Adipocyte (in vitro differentiated cells): ENCODE results near the gene HAO1.

Experiments used
- DNase-seq: peaks from one replicate; pipeline ENCODE4 v3.0.0-alpha.2; 2015; ENCODE audit warnings: low read depth
- H3K27me3 ChIP-seq: replicated peaks from 2 replicates; pipeline ENCODE4 v1.7.0; 2013; ENCODE audit warnings: mild to moderate bottlenecking, low read length, moderate library complexity; ENCODE audit not compliant: control insufficient read depth, insufficient read depth
- H3K36me3 ChIP-seq: 2 replicates; pipeline ENCODE4 v1.7.0; 2013; ENCODE audit warnings: low read length, mild to moderate bottlenecking, moderate library complexity; ENCODE audit not compliant: control insufficient read depth, insufficient read depth, severe bottlenecking
- H3K4me1 ChIP-seq: 2 replicates; pipeline ENCODE4 v1.7.0; 2013; ENCODE audit warnings: mild to moderate bottlenecking, low read length, moderate library complexity; ENCODE audit not compliant: control insufficient read depth, insufficient read depth
- H3K4me3 ChIP-seq: 2 replicates; pipeline ENCODE4 v1.7.0; 2013; ENCODE audit warnings: mild to moderate bottlenecking, low read length, moderate library complexity
- H3K9ac ChIP-seq: 2 replicates; pipeline ENCODE4 v1.7.0; 2013; ENCODE audit warnings: mild to moderate bottlenecking, low read length, moderate library complexity
- H3K9me3 ChIP-seq: 2 replicates; pipeline ENCODE4 v1.7.0; 2013; ENCODE audit warnings: mild to moderate bottlenecking, low read length, moderate library complexity; ENCODE audit not compliant: control insufficient read depth

Gene HAO1

DNA sequence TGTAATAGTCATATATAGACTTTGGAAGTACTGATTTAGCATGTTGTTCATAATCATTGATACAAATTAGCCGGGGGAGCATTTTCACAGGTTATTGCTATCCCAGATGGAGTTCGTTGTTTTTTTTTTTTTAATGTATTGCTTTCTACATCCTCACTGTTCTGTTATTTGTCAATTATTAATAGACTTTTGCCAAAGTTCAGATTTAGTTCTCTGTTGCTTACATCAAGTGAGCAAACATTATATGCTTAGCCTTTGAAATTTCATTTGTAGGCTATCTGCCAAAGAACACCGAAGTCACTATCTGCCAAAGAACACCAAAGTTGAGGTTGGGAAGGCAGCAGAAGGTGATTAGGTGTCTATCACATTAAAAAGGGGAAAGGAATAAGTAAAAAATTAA is at the start of gene HAO1:
Gene HAO1 (minus strand): TSS at position 118 of the 400 bp plus-strand sequence. CDS start 36 bp downstream, at position 82.
- no peak for DNase-seq
- Histone ChIP-seq H3K9ac (no peak within 1 kb of the TSS), H3K4me1 (peaks cover 14% of the 10 kb centered on the region), H3K27me3 (no peaks in the 10 kb centered on the region), H3K9me3 (peaks cover 6% of the 10 kb centered on the region), H3K4me3 (no peak within 1 kb of the TSS), H3K36me3 (no peaks in the 10 kb centered on the region)

DNA sequence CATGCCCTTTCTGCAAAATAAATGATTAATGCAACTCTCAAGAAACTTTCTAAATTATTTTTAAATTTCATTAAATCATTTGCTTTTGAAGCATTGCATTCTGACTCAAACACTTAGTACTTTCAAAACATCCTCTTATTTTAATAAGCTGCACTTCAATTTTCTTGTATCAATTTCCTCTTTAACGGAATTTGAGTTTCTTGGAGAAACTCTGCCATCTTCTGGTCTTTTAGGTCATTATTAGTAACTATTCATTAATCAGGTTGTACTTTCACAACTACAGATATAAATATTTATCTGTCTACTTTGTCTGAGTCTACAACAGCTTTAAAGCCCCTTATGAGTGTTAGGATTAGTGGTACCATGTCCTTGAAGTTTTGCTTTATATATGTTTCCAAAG is 49.1 kb upstream of the HAO1 start:
- H3K9me3 ChIP-seq, result peaks cover 11% of the 10 kb centered on the region
- H3K4me1 ChIP-seq, result no peaks in the 10 kb centered on the region
- no peak overlapping the region for H3K9ac ChIP-seq
- no peak overlapping the region for H3K4me3 ChIP-seq
- no peak for DNase-seq
- H3K36me3 ChIP-seq, result peaks cover 27% of the 10 kb centered on the region
- H3K27me3 ChIP-seq, result no peaks in the 10 kb centered on the region

DNA sequence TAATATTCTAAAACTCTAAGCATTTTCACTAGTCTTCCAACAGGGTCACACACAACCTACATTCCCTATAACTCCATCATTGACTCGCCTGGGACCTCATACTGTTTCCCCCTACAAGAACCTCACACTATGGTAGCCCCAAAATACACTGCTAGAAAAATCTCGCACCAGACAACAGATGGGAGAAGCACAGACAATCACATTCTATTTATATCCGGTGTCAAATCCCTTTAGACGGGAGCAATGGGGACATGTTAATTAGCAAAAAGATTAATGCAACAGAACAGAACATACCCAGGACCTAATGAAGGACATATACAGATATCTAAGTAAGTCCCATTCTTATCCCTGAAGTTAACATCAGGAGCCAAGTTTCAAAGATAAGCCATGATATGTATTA is 45.7 kb upstream of the HAO1 start:
- Histone ChIP-seq H3K27me3 (no peaks in the 10 kb centered on the region), H3K36me3 (peaks cover 27% of the 10 kb centered on the region), H3K4me1 (peaks cover under 1% of the 10 kb centered on the region), H3K9me3 (no peaks in the 10 kb centered on the region), H3K9ac (no peak overlapping the region), H3K4me3 (no peak overlapping the region)
- no peak for DNase-seq

DNA sequence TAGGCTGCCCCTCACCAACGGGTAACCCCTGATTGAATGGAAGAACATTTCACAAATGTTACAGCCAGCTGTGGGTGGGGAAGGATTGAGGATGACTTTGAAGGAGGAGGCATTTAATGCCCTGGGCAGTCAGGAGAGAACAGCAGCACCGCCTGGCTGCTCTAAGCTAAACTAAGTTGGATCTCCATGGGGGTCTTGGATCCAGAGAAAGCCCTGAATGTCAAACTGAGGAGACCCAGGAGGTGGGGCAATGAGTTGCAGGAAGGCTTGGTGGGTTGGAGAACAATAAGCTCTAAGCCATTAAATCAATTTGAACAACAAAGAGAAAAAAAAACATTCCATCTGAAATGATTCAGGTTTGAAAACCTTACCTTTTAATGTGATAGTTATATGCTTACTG is 43.9 kb upstream of the HAO1 start:
- no peak for DNase-seq
- no peak overlapping the region for H3K9ac ChIP-seq
- no peak overlapping the region for H3K4me3 ChIP-seq
- H3K4me1 ChIP-seq, result peaks cover 6% of the 10 kb centered on the region
- H3K36me3 ChIP-seq, result peaks cover 27% of the 10 kb centered on the region
- no peaks in the 10 kb centered on the region for H3K9me3 ChIP-seq
- no peaks in the 10 kb centered on the region for H3K27me3 ChIP-seq

DNA sequence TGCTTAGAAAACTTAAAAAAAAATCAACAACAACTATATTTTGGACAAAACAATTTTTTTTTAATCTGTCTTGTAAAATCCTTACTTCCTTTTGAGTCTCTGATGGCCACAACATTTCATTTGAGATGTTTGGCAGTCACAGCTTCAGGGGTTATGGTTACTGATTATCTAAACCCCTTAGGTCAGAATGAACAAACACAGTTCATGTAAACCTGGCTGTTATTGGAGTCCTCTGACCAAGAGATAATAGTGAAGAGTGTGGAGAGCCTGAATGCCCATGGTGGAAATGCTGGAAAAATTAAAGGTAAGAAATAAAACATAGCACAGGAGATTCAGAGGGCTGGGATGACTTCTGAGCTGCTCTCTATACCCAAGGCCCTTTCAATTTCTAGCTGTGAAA is 41.1 kb upstream of the HAO1 start:
- H3K9ac ChIP-seq, result no peak overlapping the region
- no peak overlapping the region for H3K4me3 ChIP-seq
- DNase-seq, result no peak
- peaks cover 13% of the 10 kb centered on the region for H3K4me1 ChIP-seq
- peaks cover 27% of the 10 kb centered on the region for H3K36me3 ChIP-seq
- H3K27me3 ChIP-seq, result no peaks in the 10 kb centered on the region
- H3K9me3 ChIP-seq, result no peaks in the 10 kb centered on the region

DNA sequence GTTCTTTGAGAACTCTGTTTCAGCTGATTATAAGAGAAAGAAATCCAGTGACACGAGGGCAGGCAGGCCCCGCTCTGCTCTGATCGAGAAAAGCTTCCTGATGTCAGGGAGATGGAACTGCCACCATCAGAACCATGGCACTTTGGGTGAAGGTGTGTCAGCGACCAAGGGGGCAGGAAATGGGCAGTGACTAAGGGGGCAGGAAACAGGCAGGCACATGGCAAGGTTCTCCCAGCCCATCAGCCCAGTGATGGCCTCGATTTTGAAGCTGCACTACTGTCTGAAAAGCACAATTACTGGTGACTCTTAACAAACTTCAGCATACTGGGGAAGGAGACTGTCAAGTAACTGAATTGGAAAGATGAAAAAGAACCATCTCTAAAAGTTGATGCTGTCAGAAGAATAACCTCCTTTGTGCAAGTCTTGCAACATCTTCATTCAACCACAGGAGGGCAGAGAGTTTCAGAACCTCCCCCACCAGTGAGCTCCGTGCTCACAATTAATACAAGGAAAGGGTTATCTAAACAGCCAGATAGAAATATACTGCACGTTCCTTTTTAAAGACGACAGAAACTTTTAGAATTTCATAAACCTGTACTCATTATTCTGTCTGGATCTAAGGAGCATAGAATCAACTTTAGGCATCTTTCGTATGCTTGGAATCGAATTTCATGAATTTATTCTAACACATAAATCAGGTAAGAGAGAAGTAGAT is 40.2 kb upstream of the HAO1 start:
- DNase-seq, result peak; percentile 72
- Histone ChIP-seq H3K9ac (no peak overlapping the region), H3K27me3 (no peaks in the 10 kb centered on the region), H3K36me3 (peaks cover 22% of the 10 kb centered on the region), H3K4me3 (no peak overlapping the region), H3K4me1 (peaks cover 20% of the 10 kb centered on the region), H3K9me3 (no peaks in the 10 kb centered on the region)

DNA sequence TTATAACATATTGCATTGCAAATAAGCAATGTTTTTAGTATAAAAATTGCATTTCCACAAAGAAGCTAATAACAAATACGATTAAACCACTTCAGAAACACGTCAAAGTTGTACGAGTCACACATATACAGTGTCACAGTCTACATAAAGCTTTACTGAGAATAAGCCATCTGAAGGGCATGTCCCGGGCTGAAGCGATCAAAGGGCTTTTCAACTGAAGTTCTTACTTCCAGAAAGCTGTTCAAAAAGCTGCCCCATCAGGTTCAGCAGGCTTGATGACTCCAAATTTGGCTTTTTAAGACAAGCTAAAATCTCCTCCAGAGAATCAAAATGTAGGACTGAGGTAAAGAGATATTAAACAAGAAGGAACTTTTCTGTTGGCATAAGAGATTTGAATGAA is 37.5 kb upstream of the HAO1 start:
- no peaks in the 10 kb centered on the region for H3K9me3 ChIP-seq
- no peak overlapping the region for H3K4me3 ChIP-seq
- peaks cover 38% of the 10 kb centered on the region for H3K4me1 ChIP-seq
- peaks cover 13% of the 10 kb centered on the region for H3K36me3 ChIP-seq
- no peak overlapping the region for H3K9ac ChIP-seq
- no peak for DNase-seq
- H3K27me3 ChIP-seq, result no peaks in the 10 kb centered on the region

DNA sequence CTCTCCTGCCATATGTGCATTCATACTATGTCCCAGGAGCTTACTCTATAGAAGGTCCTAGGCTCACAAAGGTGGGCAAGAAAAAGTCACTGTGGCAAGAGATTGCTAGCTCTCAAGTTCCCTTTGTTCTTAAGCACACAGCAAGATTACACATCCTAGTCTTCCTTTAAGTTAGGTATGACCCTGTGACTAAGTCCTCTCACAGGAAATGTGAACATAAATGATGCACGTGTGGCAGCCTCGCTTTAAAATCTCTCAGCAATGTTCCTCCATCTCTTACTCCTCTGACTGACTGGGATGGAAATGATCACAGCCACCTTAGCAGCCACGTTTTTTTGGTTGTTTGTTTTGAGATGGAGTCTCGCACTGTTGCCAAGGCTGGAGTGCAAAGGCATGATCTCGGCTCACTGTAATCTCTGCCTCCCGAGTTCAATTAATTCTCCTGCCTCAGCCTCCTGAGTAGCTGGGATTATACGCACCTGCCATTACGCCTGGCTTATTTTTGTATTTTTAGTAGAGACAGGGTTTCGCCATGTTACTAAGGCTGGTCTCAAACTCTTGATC is 35.7 kb upstream of the HAO1 start:
- Histone ChIP-seq H3K36me3 (no peaks in the 10 kb centered on the region), H3K4me3 (no peak overlapping the region), H3K9me3 (no peaks in the 10 kb centered on the region), H3K4me1 (peaks cover 49% of the 10 kb centered on the region), H3K9ac (no peak overlapping the region), H3K27me3 (no peaks in the 10 kb centered on the region)
- DNase-seq, result no peak

DNA sequence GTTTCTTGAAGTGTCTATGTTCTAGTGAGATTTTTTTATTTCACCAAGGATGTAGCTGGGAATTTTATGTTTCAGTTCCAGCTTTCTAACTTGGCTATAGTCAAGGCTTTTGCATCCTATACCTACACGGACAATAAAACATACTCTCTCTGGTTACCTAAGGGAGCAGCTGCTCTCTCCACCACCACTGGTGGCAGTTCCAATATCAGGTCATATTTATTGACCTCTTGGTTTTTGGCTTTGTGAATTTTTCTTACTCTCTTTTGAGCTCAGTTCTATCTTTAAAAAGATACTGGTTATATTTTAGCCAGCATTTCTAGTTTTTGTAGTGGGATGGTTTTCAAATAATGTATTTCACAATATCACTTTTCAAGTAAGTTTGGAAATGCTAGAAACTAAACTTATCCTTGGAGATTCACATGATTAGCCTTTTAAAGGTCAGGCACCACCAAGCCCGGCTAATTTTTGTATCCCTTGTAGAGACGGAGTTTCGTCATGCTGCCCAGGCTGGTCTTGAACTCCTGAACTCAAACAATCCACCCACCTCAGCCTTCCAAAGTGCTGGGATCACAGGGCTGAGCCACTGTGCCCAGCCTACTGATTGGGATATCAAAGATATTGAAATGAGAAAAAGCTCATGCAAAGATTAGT is 34.7 kb upstream of the HAO1 start:
- H3K9ac ChIP-seq, result no peak overlapping the region
- no peak overlapping the region for H3K4me3 ChIP-seq
- no peak for DNase-seq
- H3K27me3 ChIP-seq, result no peaks in the 10 kb centered on the region
- peaks cover 43% of the 10 kb centered on the region for H3K4me1 ChIP-seq
- no peaks in the 10 kb centered on the region for H3K9me3 ChIP-seq
- H3K36me3 ChIP-seq, result no peaks in the 10 kb centered on the region

DNA sequence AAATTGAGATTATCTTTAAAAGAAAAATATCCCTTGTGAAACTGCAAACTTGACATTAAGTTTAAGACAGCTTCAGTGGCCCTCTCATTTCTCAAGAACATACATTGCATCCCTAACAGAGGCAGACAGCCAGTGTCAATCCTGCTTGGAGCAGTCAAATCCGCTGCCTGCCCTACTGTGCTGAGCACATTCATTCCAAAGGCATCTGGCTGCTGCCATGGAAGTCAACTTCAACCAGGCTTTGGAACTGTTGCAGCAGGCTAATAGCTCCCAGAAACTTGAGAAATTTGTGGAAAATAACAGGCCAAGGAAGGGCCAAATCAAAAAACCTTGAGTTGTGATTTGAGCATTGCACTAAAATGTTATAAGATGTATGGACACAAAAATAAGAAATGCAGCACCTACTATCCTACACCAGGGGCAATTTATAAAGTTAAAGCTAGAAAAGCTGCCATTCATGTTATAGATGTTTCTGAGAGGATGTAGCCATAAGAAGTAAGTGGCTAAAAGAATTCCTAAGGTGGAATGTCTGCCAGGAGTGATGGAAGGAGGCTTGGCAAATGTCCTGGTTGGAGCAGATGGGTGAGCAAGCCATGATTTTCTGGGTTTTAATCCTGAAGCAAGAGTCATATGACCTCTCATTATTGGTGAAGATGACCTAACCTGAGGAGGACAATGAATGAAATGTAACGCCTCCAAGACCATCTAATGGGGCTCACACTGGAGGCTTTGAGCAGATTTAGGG is 31.4 kb upstream of the HAO1 start:
- no peaks in the 10 kb centered on the region for H3K27me3 ChIP-seq
- H3K9me3 ChIP-seq, result no peaks in the 10 kb centered on the region
- no peak overlapping the region for H3K4me3 ChIP-seq
- no peak overlapping the region for H3K9ac ChIP-seq
- no peaks in the 10 kb centered on the region for H3K36me3 ChIP-seq
- peaks cover 56% of the 10 kb centered on the region for H3K4me1 ChIP-seq
- no peak for DNase-seq

DNA sequence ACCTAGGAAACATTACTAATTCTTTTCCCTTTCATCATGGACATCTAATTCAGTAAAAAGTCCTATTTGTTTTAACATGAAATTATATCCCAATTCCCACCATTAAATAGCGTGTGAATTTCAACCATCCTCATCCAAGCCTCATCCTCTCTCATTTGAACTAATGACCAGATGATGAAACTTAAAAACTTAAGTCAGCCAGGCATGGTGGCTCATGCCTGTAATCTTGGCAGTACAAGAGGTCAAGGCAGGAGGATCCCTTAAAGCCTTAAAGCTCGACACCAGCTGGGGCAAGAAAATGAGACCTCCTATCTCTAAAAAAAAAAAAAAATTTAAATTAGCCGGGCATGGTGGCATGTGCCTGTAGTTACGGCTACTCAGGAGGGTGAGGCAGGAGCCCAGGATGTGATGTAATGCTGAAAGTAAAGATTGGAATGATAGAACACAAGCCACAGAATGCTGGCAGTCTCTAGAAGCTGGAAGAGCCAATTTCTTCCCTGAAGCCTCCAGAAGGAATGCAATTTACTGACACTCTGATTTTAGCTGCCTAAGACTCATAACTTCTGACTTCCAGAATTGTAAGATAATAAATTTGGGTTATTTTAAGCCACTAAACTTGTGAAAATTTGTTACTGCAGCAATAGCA is 27.1 kb upstream of the HAO1 start:
- Histone ChIP-seq H3K36me3 (no peaks in the 10 kb centered on the region), H3K9me3 (no peaks in the 10 kb centered on the region), H3K9ac (no peak overlapping the region), H3K27me3 (no peaks in the 10 kb centered on the region), H3K4me3 (peak overlapping the region; percentile 42), H3K4me1 (peaks cover 28% of the 10 kb centered on the region)
- peak; percentile 18 for DNase-seq
